HG03095 (cell line): ENCODE measurements around the gene CDK2AP2.

Experiments
- ATAC-seq: cut with Tn5 transposase; IDR thresholded peaks from one replicate; pipeline ENCODE4 v1.9.1; 2021; ENCODE audit warnings: moderate library complexity; ENCODE audit not compliant: unreplicated experiment

CDK2AP2 gene

GRCh38 chr11:67504005-67504949 lies 3.7 kb downstream of the CDK2AP2 start:
- ATAC-seq = no peak

- ATAC-seq = no peak
Observed at GRCh38 chr11:67503119-67504004, 4.6 kb downstream of the CDK2AP2 start.

GRCh38 chr11:67502328-67502979 lies 5.5 kb downstream of the CDK2AP2 start:
- no peak for ATAC-seq

- ATAC-seq = no peak
Observed at GRCh38 chr11:67501854-67502253, 6.1 kb downstream of the CDK2AP2 start.

GRCh38 chr11:67500831-67501715 lies 6.9 kb downstream of the CDK2AP2 start:
- no peak for ATAC-seq

GRCh38 chr11:67500484-67500821 lies 7.5 kb downstream of the CDK2AP2 start:
- no peak for ATAC-seq

GRCh38 chr11:67499808-67500483 lies 8.0 kb downstream of the CDK2AP2 start:
- no peak for ATAC-seq

- ATAC-seq = no peak
Observed at GRCh38 chr11:67498544-67498972, 9.4 kb downstream of the CDK2AP2 start.

- ATAC-seq = no peak
Observed at GRCh38 chr11:67497656-67498291, 10.2 kb downstream of the CDK2AP2 start.

GRCh38 chr11:67496113-67496512 lies 11.8 kb downstream of the CDK2AP2 start:
- no peak for ATAC-seq

- no peak for ATAC-seq
Observed at GRCh38 chr11:67495234-67496005, 12.5 kb downstream of the CDK2AP2 start.

GRCh38 chr11:67494371-67495233 lies 13.4 kb downstream of the CDK2AP2 start:
- ATAC-seq = no peak

GRCh38 chr11:67493548-67494370 lies 14.2 kb downstream of the CDK2AP2 start:
- ATAC-seq = no peak

GRCh38 chr11:67492801-67493547 lies 15.0 kb downstream of the CDK2AP2 start:
- no peak for ATAC-seq

GRCh38 chr11:67492069-67492727 lies 15.8 kb downstream of the CDK2AP2 start:
- ATAC-seq = no peak
